Head of caudate nucleus (tissue), 42 donors: ENCODE measurements around the gene FCN1.

ENCODE experiments used
- DNase-seq, 42 donors: peaks; one replicate each; pipeline versions ENCODE4 v3.0.0 to v3.0.0-alpha.2; 2020 to 2021; ENCODE audit warnings: mixed read lengths in 7 of 42
- intact Hi-C: fragments of 100-400 bp; cut with DNase I; formaldehyde crosslinking; loops from one replicate; pipeline ENCODE4 v1.15.0; 2022

FCN1 gene

DNA sequence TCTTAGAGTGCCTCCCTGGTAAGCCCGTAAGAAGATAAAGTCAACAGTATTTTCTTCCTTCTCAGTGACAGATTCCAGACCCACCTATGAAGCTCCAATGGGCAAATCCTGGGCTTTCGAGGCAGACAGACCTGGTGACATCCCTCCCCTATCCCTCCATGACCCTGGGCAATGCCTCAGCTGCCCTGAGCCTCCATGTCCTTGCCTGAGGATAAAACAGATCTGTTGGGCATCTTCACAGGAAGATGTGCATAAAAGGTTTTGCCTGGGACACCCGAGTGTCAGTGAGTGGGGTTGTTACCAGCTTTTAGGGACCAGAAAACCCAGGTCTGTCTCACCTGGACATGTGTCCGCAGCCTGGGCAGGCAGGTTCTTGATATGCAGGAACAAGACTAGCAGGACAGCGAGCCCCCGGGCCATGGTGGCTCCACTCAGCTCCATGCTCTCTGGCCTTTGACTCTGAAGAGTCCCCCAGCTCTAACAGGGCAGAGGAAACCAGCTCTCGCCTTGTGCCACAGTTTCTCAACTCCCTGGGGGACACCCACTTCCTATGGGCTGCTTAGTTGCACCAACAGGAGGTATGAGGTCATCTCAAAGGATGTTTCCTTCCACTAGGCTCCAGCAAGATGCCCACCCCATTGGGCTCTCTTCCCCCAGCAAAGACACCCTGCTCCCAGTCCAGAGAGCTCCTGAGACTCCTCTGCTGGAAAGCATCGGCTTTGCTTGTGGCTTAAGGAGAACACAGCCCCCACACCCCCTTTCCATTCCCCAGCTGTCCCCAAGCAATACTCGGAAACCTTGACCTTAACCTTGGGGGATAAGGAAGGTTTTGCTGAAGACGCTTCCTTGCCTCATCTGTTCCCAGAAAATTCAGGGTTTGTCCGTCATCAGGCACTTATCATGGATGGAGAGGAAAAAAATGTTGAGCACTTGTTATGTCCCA is at the start of gene FCN1:
Gene FCN1 (minus strand): TSS at position 482 of the 943 bp plus-strand sequence. CDS start 41 bp downstream, at position 441.
- DNase-seq = peak in 5 of 42 donors; percentile 3 to 28 (median 6)
- intact Hi-C loops = no loop called here

GRCh38 chr9:134966697-134967546 is 49.2 kb upstream of the FCN1 start:
- intact Hi-C loops = no loop called here

DNA sequence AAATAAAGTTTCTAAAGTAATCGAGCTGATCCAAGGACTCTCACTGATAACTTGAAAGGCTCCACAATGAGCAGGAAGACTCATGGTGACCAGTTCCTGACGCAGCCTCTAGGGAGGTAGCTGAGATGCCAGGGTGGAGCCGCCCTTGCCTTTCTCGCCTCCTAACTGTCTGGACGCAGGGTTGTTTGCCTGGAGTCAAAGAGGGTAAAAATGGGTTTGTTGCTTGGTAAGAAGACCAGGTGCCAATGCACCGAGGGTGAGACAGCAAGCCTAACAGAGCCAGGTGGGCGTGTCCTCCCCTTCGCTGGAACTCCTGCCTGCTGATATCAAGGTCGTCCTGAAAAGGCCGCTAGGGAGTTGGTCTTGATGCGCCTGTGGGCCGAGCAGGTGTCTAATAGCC is 48.6 kb upstream of the FCN1 start:
- DNase-seq = peak in 5 of 42 donors; percentile 6 to 19 (median 9)
- intact Hi-C loops = no loop called here

More at GRCh38 chr9:134966697-134967546, 49.2 kb upstream of the FCN1 start:
- peak in 6 of 42 donors; percentile 1 to 32 (median 14) for DNase-seq

DNA sequence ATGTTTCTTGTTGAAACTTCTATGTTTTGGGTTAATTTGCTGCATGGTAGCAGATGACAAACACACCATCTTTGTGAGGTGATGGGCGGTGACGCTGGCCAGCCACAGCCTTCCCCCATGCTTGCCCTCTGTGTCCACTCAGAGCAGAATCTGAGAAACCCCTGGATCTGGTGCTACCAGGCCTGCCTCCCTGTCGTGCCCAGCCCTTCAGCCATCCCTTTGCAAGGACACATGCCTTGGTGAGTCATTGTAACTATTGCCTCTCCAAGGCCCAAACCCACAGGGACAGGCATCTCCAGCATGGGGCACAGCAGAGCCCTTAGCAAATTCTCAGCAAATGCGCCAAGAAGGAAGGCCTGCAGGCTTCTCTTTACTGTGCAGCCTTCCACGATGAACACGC is 48.1 kb upstream of the FCN1 start:
- intact Hi-C loops = no loop called here
- DNase-seq = peak in 5 of 42 donors; percentile 4 to 25 (median 10)

GRCh38 chr9:134965411-134965810 is 47.7 kb upstream of the FCN1 start:
- intact Hi-C loops = no loop called here
- peak in 6 of 42 donors; percentile 0 to 18 (median 4) for DNase-seq

DNA sequence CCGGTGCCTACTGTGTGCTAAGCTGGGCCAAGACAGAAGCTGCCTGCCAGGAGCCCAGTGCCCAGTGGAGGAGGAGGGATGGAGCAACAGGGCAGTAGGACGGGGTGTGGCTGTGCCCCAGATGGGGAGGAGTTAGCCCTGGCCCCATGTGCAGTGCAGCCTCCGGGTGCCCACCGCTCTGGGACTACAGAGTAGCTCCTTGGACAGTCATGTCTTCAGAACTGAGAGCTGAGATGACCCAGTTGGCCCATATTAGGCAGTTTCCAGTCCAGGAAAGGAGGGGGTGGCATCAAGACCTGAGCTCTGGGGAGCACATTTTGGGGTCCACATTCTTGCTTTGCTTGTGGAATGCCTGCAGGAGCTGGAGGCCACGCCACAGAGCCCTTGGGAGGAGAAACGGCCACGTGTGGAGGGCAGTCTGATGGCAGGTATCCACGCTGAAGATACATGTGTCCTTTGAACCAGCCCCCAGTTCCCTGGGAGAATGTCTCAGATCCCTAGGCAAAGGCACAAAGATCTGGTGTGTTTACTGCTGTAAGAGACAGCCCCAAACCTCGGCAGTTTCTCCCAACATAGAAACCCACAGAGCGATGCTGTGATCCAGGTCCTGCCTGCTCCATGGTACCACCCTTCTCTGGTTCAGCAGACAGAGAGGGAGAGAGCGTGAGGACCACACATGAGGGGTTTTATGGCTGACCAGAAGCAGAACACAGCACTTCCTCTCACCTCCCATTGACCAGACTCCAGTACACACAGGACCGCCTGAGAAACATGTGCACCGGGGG is 46.8 kb upstream of the FCN1 start:
- peak in 8 of 42 donors; percentile 1 to 28 (median 10) for DNase-seq
- intact Hi-C loops = no loop called here

DNA sequence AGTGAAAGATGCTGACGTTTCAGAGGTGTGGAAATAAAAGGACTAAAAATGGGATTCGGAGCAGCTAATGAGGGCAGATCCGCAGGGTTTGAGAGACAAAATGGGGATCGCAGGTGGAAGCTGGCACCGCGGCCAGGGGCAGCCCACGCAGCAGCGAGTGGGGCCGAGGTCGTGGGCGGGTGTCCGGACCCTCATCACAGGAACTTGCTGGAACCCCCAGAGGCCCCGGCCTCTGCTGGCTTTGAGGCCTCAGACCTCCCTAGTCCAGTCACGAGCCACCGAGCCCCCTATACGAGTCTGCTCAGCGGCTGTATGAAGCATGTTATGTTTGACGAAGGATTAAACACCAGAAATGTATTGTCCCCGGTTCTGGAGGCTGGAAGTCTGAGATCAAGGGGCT is 45.8 kb upstream of the FCN1 start:
- intact Hi-C loops = no loop called here
- DNase-seq = peak in 6 of 42 donors; percentile 1 to 27 (median 10)

DNA sequence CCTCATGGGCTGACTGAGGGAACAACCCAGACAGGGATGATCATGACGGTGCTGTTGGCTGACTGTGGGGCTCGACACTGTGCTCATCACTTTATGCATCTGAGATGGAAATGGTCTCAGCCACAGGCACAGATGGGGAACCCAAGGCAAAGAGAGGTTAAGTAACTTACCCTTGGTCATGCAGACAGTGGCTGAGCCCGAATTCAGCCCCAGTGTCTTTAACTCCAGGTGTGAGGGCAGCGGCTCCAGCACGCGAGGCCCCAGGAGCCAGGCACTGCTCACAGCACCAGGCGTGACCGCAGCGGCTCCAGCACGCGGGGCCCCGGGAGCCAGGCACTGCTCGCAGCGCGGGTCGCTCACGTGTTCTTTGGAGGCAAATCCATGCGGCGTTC is 45.3 kb upstream of the FCN1 start:
- intact Hi-C loops = no loop called here
- peak in 7 of 42 donors; percentile 5 to 38 (median 14) for DNase-seq

DNA sequence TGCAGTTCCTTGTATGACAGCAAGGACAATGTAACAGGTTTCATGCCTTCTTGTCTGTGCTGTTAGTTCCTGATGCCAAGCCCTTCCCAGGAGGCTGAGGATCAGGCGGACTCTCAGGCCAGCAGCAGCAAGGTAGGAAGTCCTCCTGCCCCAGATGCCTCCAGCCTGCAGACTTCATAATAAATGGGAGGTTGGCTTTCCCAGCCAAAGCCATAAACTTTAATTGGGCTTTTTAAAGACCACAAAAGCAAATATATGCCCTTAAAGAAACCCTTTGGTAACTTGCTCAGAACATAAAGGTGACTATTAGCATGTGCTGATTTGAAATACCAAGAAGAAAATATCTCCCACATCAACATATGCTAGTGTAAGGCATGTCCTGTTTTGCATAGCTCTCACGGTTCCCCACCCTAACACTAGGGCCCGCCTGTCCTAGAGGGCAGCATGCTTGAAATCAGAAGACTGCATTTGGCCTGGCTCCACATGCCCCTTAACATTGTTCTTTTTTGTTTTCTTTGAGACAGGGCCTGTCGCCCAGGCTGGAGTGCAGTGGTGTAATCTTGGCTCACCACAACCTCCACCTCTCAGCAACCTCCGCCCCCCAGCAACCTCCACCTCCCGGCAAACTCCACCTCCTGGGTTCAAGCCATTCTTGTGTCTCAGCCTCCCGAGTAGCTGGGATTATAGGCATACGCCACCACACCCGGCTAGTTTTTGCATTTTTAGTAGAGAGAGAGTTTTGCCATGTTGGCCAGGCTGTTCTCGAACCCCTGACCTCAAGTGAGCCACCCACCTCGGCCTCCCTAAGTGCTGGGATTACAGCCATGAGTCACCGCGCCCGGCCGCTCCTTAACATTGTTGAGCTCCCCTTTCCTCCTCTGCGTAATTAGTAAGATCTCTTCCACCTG is 44.6 kb upstream of the FCN1 start:
- intact Hi-C loops = no loop called here
- peak in 10 of 42 donors; percentile 2 to 30 (median 12) for DNase-seq

GRCh38 chr9:134961331-134962064 is 43.8 kb upstream of the FCN1 start:
- peak in 13 of 42 donors; percentile 4 to 43 (median 15) for DNase-seq
- intact Hi-C loops = no loop called here

DNA sequence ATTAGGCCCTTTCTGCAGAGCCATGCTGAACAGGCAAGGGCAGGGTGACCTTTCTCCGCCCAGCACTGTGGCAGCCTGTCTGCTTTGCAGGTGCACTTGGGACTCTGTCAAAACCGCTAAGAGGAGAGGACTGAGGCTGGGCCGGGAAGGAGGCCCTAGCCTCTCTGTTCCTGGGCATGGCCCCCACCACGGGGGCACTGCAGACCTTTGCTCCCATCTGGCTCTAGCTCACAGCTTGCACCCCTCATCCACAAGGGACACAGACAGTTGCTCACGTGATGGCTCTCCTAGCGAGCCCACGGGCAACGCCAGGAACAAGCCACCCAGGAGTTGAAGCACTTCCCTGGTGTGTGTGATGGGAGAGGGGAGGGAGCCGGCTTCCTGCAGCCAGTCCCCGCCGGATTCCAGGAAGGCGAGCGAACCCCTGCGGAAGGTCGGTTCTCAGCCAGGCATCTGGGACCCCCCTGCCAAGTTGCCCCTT is 43.0 kb upstream of the FCN1 start:
- intact Hi-C loops = no loop called here
- peak in 11 of 42 donors; percentile 5 to 41 (median 13) for DNase-seq

GRCh38 chr9:134959971-134960310 is 42.2 kb upstream of the FCN1 start:
- intact Hi-C loops = no loop called here
- DNase-seq = peak in 5 of 42 donors; percentile 2 to 21 (median 6)

- peak in 11 of 42 donors; percentile 0 to 30 (median 7) for DNase-seq
- intact Hi-C loops = no loop called here
These were observed 41.6 kb upstream of the FCN1 start for GRCh38 chr9:134959126-134959970.

DNA sequence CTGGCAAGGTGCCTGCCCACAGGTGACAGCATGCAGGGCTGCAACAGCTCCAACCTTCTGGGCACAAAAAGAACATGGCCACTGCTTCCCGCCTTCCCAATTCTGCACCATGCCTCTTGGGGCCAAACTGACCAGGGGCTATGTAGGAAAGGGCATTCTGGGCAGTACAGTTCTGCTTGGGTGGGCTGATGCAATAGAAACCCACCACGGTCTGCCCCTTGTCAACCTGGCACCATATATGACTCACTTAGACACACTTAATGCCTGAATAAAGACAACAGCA is 40.2 kb upstream of the FCN1 start:
- intact Hi-C loops = no loop called here
- DNase-seq = peak in 2 of 42 donors; percentile 0 to 7

DNA sequence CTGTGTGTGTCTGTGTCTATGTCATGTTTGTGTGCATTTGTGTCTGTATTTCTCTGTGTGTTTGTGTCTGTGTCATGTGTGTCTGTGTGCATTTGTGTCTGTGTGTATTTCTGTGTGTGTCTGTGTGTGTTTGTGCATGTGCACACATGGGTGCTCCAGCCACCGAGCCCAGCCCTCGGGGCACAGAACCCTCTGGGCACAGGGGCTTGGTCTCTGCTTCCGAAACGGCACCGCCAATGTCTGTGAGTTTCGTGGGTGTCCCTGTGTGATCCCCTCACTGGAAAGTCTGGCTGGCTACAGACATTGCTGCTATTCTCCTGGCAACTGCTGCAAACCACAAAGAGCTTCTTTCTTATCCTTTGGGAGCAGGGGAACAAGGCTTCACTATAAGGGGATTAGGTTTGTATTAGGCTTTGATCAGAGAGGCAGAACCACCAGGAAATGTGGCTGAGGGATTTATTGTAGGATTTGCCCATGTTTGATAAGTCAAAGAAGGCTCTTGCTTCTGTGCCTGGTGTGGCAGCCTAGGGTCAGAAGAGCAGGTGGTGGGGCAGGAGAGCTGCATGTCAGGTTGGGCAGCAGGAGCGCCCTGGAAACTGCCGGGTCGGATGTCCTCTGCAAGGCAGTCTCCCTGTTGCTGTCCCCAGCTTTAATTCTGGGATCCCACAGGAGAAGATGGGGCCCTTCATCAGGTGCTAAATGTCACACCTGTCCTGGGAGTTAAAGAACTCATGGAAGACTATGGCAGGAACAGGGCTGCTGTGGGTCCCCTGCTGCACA is 39.6 kb upstream of the FCN1 start:
- intact Hi-C loops = no loop called here
- DNase-seq = peak in 12 of 42 donors; percentile 3 to 36 (median 14)
